NCI-H82 (cell line): Measurements from ENCODE around the gene VWC2.

Experiments used
- DNase-seq: peaks from one replicate; lab custom pipeline; 2025; lab: John Stamatoyannopoulos, UW

VWC2 gene

DNA sequence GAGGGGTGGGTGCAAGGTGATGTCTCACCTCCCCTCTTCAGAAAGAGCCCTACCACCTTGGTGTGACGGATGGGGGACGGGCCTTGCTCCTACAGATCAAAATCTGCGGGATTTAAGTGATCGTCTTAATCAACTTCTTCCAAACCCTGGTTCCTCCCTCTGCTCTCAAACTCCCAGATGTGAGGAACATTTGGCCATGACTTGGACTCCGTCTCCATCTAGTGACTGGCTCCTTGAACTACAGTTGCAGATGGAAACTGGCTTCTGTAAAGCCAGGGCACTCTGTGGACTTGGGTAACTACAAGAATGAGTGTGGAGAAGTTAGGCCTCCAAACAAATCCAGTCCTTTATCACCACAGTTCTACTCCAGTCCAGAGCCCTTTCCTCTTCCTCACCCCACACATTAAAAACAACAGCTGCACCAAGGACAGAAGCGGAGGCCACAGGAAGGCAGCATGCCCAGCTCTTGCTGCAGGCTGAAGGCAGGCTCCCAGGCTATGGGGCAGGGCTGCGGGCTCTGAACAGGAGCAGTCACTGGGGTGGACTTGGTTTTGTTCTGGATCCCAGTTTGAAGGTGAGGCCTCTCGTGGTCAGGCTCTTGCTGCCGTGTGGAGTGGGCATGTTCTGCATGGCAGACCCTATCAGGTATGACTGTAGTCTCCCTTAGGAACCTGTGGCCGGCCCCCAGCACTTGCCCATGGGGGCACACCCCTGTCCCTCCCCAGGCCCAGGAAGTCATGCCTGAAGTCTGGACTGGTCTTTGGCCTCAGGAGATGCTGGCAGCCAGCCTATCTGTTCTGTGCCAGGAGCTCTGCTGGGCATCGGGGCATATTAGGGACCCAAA is 79.4 kb downstream of the VWC2 start:
- peak; percentile 93 for DNase-seq

DNA sequence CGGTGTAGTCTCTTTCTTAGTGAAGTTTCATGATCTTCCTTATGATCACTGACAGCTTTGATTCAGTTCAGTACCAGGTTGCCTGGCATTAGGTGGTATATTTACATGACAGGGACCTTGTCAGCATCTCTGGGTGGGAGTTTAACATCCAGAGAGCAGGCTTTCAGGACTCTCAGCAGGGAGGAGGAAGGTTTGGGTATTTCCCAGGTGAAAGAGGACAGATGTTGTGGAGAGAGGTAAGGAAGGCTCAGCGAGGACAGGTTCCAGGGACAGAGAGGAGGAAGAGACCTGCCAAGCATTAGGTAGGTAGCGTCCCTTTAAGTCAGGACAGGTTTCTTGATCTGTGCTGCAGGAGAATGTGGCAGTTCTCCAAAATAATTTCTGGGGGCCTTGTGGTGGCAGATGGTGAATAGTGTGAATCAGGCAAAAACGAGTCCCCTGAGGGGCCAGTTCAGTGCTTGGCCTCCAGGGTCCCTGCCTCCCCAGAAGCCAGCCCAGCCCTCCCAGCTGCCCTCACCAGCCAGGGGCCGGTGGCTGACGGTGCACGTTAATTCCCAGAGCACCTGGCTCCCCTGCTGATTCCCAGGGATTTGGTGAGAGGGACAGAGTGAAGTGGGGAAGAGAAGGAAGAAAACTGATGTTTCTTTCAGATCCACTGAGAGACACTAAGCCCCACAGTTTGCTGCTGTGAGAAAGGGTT is 82.0 kb downstream of the VWC2 start:
- DNase-seq: peak; percentile 68

DNA sequence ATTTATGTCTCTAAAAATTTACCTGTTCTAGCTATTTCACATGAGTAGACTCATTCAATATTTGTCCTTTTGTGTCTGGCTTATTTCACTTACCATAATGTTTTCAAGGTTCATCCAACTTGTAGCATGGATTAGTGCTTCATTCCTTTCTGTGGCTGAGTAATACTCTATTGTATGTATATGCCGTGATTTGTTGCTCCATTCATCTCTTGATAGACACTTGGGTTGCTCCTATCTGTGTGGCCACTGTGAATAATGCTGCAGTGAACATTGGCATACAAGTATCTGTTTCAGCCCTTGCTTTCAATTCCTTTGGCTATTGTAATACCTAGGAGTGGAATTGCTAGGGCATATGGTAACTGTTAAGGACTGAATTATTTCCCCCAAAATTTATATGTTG is 86.9 kb downstream of the VWC2 start:
- DNase-seq: no peak

DNA sequence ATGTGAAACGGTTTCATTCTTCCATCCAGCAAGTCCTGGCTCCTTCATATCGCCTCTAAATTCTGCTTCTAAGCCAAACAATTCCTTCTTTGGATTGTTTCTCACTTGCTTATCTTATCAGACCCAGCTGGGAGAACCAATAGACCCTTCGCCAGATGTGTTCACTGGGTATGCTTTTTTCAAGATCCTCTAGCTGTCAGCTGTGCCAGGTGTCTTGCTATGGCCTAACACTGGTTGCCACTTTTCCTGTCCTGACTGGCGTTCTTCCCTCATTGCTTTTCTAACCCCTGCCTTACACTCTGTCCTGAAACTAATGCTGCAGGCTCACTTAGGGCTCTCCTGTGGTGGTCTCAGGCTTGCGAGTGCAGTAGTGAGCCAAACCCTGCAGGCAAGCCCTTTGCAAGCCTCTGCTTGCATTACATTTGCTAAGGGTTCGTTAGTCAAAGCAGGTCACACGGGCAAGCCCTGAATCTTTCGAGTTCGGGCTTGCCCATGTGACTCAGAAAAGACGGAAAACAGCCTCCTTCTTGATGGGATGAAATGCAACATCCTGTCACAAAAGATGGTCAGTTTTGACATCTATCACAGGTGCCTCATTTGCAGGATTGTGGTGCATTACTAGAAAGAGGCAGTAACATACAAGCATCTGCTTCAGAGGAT is 92.8 kb downstream of the VWC2 start:
- DNase-seq: no peak

DNA sequence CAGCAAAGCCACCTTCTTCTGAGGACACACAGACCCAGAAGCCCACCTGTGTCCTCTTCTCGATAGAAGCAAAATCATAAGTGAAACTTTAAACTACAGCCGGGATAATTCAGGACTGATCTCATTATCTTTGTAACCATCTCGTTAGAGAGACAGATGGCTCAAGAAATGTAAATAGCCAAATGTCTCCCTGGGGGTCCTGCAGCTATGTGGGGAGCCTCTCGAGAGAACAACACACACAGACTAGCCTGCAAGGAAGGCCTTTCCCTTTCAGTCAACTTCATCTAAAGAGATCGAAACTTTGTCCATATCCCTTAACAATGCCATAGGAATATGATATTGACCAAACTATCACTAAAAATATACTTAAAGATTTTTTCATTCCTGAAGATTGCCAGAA is 93.5 kb downstream of the VWC2 start:
- peak; percentile 74 for DNase-seq

DNA sequence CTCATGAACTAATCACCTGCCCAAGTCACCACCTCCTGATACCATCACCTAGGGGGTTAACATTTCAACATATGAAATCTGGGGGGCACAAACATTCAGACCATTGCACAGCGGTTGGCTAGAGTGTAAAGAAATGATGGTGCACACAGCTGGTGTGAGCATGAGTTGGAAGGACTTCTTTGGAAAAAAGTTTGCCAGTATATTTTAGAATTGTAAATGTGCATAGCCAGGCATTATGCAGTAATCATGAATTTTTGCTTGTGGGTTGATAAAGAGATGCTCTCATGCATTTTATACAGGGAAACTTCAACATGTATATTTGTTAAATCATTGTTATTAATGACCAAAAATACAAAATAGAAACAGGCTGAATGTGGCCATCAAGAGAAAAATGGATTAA is 100.0 kb downstream of the VWC2 start:
- DNase-seq: no peak

DNA sequence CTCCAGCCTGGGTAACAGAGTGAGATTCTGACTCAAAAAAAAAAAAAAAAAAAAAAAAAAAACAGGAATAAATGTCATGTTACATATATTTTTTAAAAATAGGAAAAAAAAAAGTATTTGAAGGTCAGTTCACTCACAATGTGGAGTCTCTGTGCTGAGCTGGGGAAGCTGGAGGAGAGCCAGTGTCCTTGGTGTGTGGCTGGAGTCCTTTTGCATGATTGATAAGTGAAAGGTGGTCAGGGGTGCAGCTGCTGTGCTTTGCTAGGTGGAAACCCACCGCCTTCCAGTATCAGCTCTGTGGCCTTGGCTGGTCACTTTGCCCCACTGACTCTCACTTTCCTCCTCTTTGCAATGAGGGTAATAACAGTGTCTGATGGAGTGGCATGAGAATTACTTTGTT is 101.9 kb downstream of the VWC2 start:
- no peak for DNase-seq

DNA sequence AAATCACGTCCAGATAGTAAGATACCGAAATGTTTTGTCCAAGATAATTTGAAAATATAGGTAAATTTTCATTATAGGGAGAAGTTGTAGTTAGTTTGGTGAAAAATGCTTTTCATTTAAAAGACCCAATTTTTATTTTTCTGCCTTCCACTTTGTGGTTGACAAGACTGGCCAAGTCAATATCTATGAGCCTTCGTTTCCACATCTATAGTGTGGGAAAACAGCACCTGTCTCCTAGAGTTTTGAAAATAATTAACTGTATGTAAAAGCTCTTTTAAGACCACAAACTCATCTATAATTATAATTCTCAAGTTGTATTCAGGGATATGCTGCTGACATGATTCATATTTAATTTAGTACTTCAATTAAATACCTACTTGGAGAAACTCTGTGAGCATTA is 102.8 kb downstream of the VWC2 start:
- DNase-seq: no peak

DNA sequence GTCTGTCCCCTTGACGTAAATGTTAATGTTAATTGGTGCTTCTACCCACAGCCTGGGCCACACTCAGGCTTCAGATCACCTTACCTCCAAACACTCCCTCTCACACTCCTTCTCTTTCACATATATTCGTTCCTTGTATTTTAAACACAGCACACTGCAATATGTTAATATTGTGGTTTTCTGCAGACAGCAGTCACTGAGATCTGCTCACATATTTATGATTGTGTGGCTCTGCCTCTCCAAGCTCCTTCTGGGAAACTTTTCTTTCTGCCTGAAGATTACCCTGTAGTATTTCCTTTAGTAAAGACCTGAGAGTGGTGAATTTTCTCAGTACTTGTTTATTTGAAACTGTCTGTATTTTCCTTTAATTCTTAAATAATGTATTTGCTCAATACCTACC is 104.7 kb downstream of the VWC2 start:
- DNase-seq: no peak

DNA sequence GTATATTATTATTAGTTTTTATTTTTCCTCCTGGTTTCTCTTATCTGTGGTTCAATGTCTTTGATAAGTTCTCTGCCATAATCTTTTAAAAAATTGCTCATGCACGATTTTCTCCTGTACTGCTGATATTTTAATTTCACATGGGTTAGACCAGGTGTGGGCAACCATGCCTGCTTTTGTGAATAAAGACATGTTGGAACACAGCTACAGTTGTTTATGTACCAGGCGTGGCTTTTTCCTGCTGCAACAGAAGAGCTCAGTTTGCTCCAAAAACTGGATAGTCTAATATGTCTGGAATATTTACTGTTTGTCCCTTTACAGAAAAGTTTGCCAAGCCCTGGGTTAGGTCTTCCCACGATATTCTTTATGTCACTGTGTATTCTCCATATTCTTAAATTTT is 105.2 kb downstream of the VWC2 start:
- DNase-seq: no peak

DNA sequence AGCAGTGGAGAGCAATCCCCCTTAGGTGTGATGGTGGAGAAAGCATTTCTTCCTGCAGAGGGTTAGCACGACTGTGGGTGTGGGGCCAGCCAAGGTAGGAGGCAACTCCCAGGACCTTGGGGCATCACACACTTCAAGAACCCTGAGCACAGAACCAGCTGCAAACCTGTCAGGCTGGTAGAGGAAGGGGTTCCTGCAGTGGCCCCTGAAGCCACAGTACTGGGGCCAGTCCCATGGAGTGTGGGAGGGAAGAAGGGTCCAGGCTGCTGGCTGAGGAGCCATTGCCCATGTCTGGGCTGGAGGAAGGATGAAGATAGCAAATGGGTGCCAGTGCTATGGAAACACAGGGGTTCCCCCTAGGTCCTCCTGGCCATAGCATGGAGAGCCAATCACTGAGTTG is 110.5 kb downstream of the VWC2 start:
- no peak for DNase-seq

DNA sequence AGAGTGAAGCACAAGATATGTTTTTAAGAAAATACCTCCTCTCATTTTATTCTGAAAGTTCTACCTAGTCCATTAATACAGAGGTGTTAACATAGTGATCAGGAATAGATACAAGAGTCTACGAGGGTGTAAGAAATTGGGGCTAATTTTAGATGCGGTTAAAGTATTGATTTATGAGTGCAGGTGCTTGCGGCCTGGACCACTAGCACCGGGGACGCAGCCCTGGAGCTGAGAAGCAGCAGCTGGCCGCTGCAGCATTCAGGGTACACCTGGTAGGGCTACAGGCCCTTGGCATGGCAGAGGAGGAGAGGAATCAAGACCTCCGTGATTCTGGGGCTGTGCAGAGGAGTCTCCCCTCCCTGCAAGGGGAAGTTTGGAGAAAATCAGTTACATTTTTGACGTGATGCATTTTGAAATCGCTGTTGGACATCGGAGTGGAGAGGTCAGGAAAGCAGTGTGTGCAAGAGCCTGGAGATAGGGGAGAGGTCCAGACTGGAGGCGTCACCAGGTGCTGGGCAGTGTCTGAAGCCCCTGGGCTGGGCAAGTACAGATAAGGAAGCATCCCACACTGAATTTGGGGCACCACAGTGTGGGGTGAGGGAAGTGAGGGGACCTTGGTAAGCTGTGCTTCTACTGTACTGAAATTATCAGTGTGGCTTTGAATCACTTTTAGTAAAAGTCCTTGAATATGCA is 112.3 kb downstream of the VWC2 start:
- no peak for DNase-seq

DNA sequence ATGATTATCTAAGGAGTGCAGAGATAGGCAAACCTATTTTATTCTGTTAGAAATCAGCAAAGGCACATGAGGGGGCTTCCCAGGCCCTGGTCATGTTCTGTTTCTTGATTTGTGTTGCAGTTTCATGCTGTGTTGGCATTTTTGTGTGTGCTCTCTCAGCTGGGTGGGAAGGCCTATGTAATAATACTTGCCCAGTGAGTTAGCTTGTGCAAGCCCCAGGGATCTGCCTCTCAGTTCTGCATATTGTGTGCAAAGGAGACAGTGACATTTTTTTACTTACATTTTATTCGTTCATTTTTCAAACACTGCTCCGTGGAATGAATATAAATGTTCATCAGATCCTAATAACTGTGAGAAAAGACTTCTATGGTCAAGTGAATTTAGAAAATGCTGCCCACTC is 119.0 kb downstream of the VWC2 start:
- DNase-seq: no peak

DNA sequence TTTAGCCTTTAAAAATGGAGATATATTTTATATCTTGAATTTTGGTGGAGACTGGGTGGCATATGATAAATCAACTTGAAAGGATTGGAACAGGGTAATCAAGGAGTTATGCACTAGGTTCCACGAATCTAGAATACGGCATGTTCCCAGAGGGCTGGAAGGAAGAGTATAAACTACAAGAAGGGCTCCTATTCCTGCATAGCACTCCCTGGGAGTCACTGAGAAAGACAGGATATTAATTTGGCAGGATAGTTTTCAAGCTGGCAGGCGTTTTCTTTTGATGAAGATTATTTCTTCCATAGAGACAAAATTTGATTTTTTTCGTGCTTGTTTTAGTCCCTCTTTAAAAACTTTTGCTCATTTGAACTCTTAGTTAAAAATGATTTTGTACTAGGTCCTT is 119.7 kb downstream of the VWC2 start:
- DNase-seq: no peak

DNA sequence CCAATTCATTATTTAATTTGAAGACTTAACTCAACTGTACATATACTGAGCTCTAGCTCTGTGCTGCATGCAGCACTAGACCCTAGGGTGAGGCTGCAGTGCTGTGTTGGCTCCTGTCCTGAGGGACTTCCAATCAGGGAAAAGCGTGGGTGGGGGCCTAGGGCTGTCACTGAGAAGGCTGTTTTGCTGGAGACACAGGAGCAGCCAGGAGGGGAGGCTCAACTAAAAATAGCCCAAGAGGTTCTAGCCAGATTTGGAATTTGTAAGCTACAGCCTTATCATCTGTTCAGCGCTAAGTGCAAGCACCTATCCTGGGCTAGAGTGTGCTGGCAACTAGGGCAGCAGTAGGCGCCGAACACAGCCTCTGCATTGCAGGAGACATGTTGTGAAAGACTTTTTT is 121.1 kb downstream of the VWC2 start:
- no peak for DNase-seq

DNA sequence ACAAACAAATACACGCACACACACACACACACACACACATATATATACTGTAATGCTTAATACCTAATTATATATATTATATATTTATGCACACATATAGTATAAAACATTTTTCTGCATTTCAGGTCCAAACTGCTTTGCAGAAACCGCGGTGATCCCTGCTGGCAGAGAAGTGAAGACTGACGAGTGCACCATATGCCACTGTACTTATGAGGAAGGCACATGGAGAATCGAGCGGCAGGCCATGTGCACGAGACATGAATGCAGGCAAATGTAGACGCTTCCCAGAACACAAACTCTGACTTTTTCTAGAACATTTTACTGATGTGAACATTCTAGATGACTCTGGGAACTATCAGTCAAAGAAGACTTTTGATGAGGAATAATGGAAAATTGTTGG is 138.5 kb downstream of the VWC2 start:
- DNase-seq: peak; percentile 28

DNA sequence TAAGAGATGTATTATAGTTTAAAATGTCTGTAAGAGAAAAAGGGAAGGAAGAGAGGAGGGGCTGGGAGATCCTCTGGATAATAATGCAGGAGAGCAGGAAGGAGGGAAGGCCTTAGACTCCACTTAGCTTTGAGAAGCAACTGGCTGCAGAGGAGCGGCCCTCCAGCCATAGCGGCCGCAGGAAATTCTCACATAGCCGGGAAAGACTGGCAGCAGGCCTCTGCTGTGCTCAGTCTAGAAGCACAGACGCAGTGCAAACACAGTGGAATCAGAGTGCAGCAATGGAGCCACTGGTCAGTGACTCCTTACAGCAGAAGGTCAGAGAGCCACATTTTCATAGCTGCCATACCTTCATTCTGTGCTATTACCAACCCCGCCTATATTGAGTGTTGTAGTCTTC is 153.3 kb downstream of the VWC2 start:
- DNase-seq: no peak

DNA sequence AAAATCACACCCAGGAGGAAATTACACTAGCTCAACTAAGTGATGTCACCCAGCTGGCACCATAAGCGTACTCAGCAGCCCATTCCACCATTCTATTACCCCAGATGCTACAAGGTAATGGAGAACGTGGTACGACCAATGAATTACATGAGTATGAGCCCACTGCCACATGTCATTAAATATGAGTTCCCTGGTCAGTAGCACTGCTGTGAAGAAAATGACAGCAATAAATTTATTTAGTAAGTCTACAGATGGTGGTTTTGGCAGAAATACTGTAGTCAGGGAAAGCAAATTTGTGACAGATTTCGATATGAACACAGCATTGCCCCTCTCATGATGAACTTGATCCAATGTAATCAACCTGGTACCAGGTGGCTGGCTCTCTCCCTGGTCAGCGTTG is 154.2 kb downstream of the VWC2 start:
- DNase-seq: no peak

DNA sequence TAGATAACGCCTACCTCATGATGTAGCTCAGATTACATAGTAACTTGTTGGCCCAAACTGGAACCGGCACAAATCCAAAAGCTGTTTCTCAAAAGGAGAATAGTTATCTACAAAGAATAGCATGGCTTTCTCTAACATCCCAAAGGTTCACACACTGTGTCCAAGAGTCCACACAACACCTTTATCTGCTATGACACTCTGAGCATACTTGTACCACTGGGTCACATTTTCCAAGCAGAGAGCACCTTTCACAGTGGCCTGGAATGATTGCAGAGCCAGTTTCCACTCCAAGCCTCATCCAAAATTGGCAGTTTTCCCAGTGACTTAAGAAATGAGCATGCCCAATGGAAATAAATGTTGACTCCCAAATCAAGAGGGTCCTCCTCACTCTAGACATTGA is 155.3 kb downstream of the VWC2 start:
- DNase-seq: no peak

DNA sequence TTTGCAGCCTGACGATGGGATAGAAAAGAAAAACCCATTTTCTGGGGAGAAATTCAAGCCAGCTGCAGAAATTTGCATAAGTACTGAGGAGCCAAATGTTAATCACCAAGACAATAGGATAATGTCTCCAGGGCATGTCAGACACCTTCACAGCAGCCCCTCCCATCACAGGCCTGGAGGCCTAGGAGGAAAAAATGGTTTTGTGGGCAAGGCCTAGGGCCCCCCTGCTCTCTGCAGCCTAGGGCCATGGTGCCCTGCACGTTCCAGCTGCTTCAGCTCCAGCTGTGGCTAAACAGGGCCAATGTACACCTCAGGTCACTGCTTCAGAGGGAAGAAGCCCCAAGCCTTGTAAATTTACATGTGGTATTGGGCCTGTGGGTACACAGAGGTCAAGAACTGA is 158.2 kb downstream of the VWC2 start:
- no peak for DNase-seq

DNA sequence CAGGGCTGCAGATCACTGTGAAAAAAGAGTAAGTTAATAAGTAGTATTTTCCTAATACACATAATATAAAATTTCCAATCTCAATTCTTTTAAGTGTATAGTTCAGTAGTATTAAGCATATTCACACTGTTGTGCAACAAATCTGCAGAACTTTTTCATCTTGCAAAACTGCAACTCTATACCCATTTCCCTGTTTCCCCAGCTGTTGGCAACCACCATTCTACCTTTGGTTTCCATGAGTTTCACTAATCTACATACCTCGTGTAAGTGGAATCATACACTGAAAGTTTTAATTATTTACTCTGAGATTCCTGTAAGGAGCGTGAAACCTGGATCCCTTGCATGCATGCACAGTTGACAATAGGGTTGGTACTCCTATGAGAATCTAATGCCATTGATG is 164.2 kb downstream of the VWC2 start:
- no peak for DNase-seq
